Mucosa of descending colon (tissue), 3 donors: ENCODE results near the gene CERS6. TPM values are rescaled to one million over a fixed set of nuclear protein-coding genes. Genes with fewer than 3 reads are reported as not detected.

Experiments
- ATAC-seq: fragments of 200-7000 bp; cut with Tn5 transposase; one replicate; pipeline ENCODE4 v1.9.1; 2020; ENCODE audit warnings: mild to moderate bottlenecking, moderate library complexity
- DNase-seq, 3 donors: peaks; one replicate each; pipeline ENCODE4 v3.0.0-alpha.2; 2020
- H3K36me3 ChIP-seq: fragments of 200-600 bp; one replicate; pipeline ENCODE4 v1.8.0; 2021; ENCODE audit warnings: low read depth, mild to moderate bottlenecking
- H3K4me1 ChIP-seq: fragments of 200-600 bp; one replicate; pipeline ENCODE4 v1.8.0; 2021; ENCODE audit warnings: low read depth, mild to moderate bottlenecking
- H3K4me3 ChIP-seq: fragments of 200-600 bp; one replicate; pipeline ENCODE4 v1.8.0; 2021; ENCODE audit warnings: mild to moderate bottlenecking
- H3K9me3 ChIP-seq: fragments of 200-600 bp; one replicate; pipeline ENCODE4 v1.8.0; 2021; ENCODE audit warnings: mild to moderate bottlenecking
- CTCF ChIP-seq: fragments of 200-600 bp; IDR thresholded peaks from one replicate; pipeline ENCODE4 v1.8.0; 2022; ENCODE audit warnings: antibody characterized with exemption, mild to moderate bottlenecking
- intact Hi-C, 2 donors: fragments of 100-400 bp; cut with DNase I in 1 of 2; cut with micrococcal nuclease in 1 of 2; formaldehyde crosslinking; loops; one replicate each; pipeline versions ENCODE4 v1.11.0 to v1.11.1; 2022; cut with DNase I, micrococcal nuclease
- microRNA-seq: library from miRNA; unstranded; fragments of <30 nt; microRNA quantifications from one replicate; pipeline ENCODE4, GENCODE V29; 2019
- total RNA-seq, 3 donors: library from RNA; stranded (reverse); fragmentation: NEBNext Ultra II Directional in 2 of 3; extraction: Animal tissue kit (Norgen Biotek cat#: 25700) in 2 of 3; gene quantifications; one replicate each; pipeline versions ENCODE4 v1.2.1 to v1.2.4, GENCODE V29; 2021 to 2023
- donor health status: DM: no; HTN: no; CAD: no; lungs with moderate emphysema.
- donor health status: DM: no; HTN: no; CAD: no.
- donor health status: DM: no; HTN: yes; CAD: no.

Gene CERS6
- total RNA-seq, 3 donors from 2014 or later: 27.4 to 67.2 (median 65.0) TPM

- intact Hi-C loops: loop anchor here in 1 of 2 donors (10.0 kb wide), 1 partner anchor 47 kb away; no protein-coding TSS in a partner anchor
- H3K4me1 ChIP-seq: no peaks in the 10 kb centered on the region
- no peak for DNase-seq
- H3K9me3 ChIP-seq: no peaks in the 10 kb centered on the region
- no peak overlapping the region for H3K4me3 ChIP-seq
- no peak for TF ChIP-seq CTCF
- ATAC-seq: no peak
- H3K36me3 ChIP-seq: no peaks in the 10 kb centered on the region
These were observed 365.9 kb downstream of the CERS6 start for GRCh38 chr2:168821992-168822391.

Small RNA genes within 50 kb of the gene (microRNA-seq; reads per million reads assigned to microRNA genes)
- gene MIR4774: 0.70 reads per million

Other genes starting within 250 kb of the CERS6 start
- gene STK39, start 208.7 kb upstream of the CERS6 start, total RNA-seq: 10 to 100 TPM; 36.4 to 57.5 (median 52.5) TPM